Tibial nerve (tissue), 4 donors: ENCODE data around the gene CCDC57. TPM values are rescaled to one million over a fixed set of nuclear protein-coding genes. Genes with fewer than 3 reads are reported as not detected.

Source experiments
- DNase-seq, 2 donors: peaks; one replicate each; pipeline ENCODE4 v3.0.0-alpha.2; 2019; ENCODE audit warnings: low spot score in 2 of 2
- H3K27ac ChIP-seq, 4 donors: fragments of 200-600 bp; sonication (generic) in 3 of 4; one replicate each; pipeline ENCODE4 v1.5.1; 2017 to 2019; ENCODE audit warnings: mild to moderate bottlenecking in 1 of 4
- H3K27me3 ChIP-seq, 2 donors: fragments of 200-600 bp; sonication (generic) in 1 of 2; one replicate each; pipeline versions ENCODE4 v1.5.1 to v1.6.0; 2017 to 2019
- H3K36me3 ChIP-seq, 3 donors: fragments of 200-600 bp; sonication (generic); one replicate each; pipeline ENCODE4 v1.5.1; 2018 to 2019
- H3K4me1 ChIP-seq, 4 donors: fragments of 200-600 bp; sonication (generic) in 3 of 4; one replicate each; pipeline ENCODE4 v1.5.1; 2017 to 2019
- H3K4me3 ChIP-seq, 4 donors: fragments of 200-600 bp; sonication (generic) in 3 of 4; one replicate each; pipeline ENCODE4 v1.5.1; 2017 to 2019; ENCODE audit warnings: mild to moderate bottlenecking in 1 of 4, moderate library complexity in 1 of 4
- H3K9me3 ChIP-seq, 4 donors: fragments of 200-600 bp; sonication (generic) in 3 of 4; one replicate each; pipeline ENCODE4 v1.5.1; 2017 to 2019
- CTCF ChIP-seq, 5 experiments: fragments of 200-600 bp in 3 of 5; fragments of 450-650 bp in 2 of 5; sonication (generic) in 3 of 5; IDR thresholded peaks; one replicate each; pipeline ENCODE4 v1.5.1; 2016 to 2019; ENCODE audit warnings: antibody characterized with exemption in 5 of 5, mild to moderate bottlenecking in 3 of 5, moderate library complexity in 2 of 5
- EP300 ChIP-seq, 2 donors: sonication (generic); formaldehyde crosslinking; IDR thresholded peaks; one replicate each; pipeline ENCODE4 v1.6.1; 2017; ENCODE audit warnings: antibody characterized with exemption in 2 of 2, mild to moderate bottlenecking in 1 of 2
- POLR2A ChIP-seq, 2 donors: fragments of 450-650 bp; IDR thresholded peaks; one replicate each; pipeline ENCODE4 v1.6.1; 2017; ENCODE audit warnings: antibody characterized with exemption in 2 of 2, mild to moderate bottlenecking in 2 of 2, moderate library complexity in 2 of 2
- WGBS, 2 donors: methylation state at CpG; one replicate each; pipeline ENCODE4 v1.1.5; 2018; 5-methylcytosine and 5-hydroxymethylcytosine counted together
- total RNA-seq, 4 donors: library from RNA; depleted of rRNA; stranded (reverse); fragments of >200 nt; gene quantifications; one replicate each; pipeline ENCODE4 v1.1.0, GENCODE V29; 2016

Gene CCDC57
- total RNA-seq, 4 donors from 2014 or later = 33.5 to 91.2 (median 47.9) TPM

- WGBS, 2 donors = 89% methylated on average over 25 of the region's 25 CpGs
- Histone ChIP-seq H3K4me1 (peaks cover 3 to 31% (median 19%) of the 10 kb centered on the region in 4 donors), H3K36me3 (peaks cover 2 to 95% (median 65%) of the 10 kb centered on the region in 3 donors), H3K9me3 (no peaks in the 10 kb centered on the region), H3K27me3 (no peaks in the 10 kb centered on the region), H3K27ac (peak overlapping the region in 2 of 4 donors; percentile 1 to 12), H3K4me3 (no peak overlapping the region)
- DNase-seq = no peak
- no peak for TF ChIP-seq POLR2A (IDR thresholded peaks at IDR 0.05)
- TF ChIP-seq EP300 (IDR thresholded peaks at IDR 0.05) = no peak
- no peak for TF ChIP-seq CTCF (IDR thresholded peaks at IDR 0.05)
These were observed 38.3 kb upstream of the CCDC57 start for GRCh38 chr17:82250868-82251500.

GRCh38 chr17:82249896-82250581 lies 37.4 kb upstream of the CCDC57 start:
- Histone ChIP-seq H3K9me3 (no peaks in the 10 kb centered on the region), H3K4me1 (peaks cover 3 to 39% (median 23%) of the 10 kb centered on the region in 4 donors), H3K36me3 (peaks cover 4 to 95% (median 74%) of the 10 kb centered on the region in 3 donors), H3K27me3 (no peaks in the 10 kb centered on the region), H3K4me3 (no peak overlapping the region), H3K27ac (no peak overlapping the region)
- 84 to 85% methylated on average over 32 of the region's 33 CpGs for WGBS, 2 donors
- TF ChIP-seq POLR2A (IDR thresholded peaks at IDR 0.05) (no peak), CTCF (IDR thresholded peaks at IDR 0.05) (no peak), EP300 (IDR thresholded peaks at IDR 0.05) (no peak)
- DNase-seq = no peak

- TF ChIP-seq POLR2A (IDR thresholded peaks at IDR 0.05) (no peak), EP300 (IDR thresholded peaks at IDR 0.05) (no peak), CTCF (IDR thresholded peaks at IDR 0.05) (no peak)
- WGBS, 2 donors = 89 to 92% methylated on average over 53 of the region's 54 CpGs
- H3K9me3 ChIP-seq = no peaks in the 10 kb centered on the region
- no peak for DNase-seq
- no peaks in the 10 kb centered on the region for H3K27me3 ChIP-seq
- H3K4me1 ChIP-seq = peaks cover 3 to 47% (median 23%) of the 10 kb centered on the region in 4 donors
- no peak overlapping the region for H3K27ac ChIP-seq
- H3K4me3 ChIP-seq = no peak overlapping the region
- H3K36me3 ChIP-seq = peaks cover 4 to 95% (median 81%) of the 10 kb centered on the region in 3 donors
These were observed 36.4 kb upstream of the CCDC57 start for GRCh38 chr17:82248815-82249674.

- peaks cover 4 to 95% (median 79%) of the 10 kb centered on the region in 3 donors for H3K36me3 ChIP-seq
- peaks cover 3 to 57% (median 29%) of the 10 kb centered on the region in 4 donors for H3K4me1 ChIP-seq
- peak overlapping the region in 3 of 4 donors; percentile 47 to 91 (median 78) for H3K27ac ChIP-seq
- TF ChIP-seq POLR2A (IDR thresholded peaks at IDR 0.05) (no peak), CTCF (IDR thresholded peaks at IDR 0.05) (no peak), EP300 (IDR thresholded peaks at IDR 0.05) (no peak)
- no peaks in the 10 kb centered on the region for H3K27me3 ChIP-seq
- no peaks in the 10 kb centered on the region for H3K9me3 ChIP-seq
- no peak overlapping the region for H3K4me3 ChIP-seq
- WGBS, 2 donors = 84 to 85% methylated on average over 28 of the region's 28 CpGs
- DNase-seq = no peak
These were observed 35.4 kb upstream of the CCDC57 start for GRCh38 chr17:82247856-82248671.
